KG1 (cell line): ENCODE measurements around the gene CEP76.
"Not testable (repeated sequence)": the region's sequence is repeated elsewhere in the genome, so short reads cannot be mapped to it uniquely, and the experiment has no call there.

ENCODE experiments used
- DNase-seq: peaks from one replicate; lab custom pipeline; 2025; lab: John Stamatoyannopoulos, UW

The CEP76 gene

DNA sequence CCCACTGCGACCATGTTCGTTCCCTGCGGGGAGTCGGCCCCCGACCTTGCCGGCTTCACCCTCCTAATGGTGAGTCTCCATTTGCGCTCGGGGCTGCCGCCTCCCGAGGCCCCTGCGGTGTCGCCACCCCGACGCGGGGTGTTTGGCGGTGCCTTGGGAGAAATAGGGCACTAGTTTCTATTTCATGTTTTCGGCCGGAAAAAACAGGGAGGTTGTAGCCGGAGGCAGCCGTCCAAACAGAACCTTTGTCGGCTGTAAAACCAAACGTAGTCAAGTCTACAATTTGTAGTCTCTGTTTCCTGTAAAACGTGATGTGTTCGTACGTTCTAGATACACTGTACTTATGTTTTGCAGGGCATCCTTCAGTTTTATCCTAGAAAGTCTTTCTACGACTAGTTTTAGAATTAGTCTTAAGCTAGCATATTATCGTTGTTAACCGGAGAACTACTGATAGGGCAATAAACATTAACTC is 609 bp upstream of the CEP76 start:
- peak; percentile 72 for DNase-seq

DNA sequence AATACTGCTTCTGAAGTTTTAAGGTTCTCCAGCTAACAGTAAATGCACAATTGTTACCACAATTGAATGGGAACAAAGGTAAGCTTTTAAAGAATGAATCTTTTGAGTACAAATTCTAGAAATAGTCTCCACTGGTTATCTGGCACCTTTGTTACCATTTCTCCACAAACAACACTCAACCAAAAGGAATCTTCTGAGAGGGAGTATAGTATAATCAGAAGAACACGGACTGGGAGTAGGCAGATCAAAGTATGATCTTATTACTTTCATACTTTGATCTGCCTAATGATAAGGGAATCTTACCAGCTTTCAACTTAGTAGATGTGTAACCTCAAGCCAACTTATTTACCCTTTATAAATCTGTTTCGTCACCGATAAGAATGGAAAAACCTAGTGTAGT is 1.4 kb downstream of the CEP76 start:
- DNase-seq = no peak

DNA sequence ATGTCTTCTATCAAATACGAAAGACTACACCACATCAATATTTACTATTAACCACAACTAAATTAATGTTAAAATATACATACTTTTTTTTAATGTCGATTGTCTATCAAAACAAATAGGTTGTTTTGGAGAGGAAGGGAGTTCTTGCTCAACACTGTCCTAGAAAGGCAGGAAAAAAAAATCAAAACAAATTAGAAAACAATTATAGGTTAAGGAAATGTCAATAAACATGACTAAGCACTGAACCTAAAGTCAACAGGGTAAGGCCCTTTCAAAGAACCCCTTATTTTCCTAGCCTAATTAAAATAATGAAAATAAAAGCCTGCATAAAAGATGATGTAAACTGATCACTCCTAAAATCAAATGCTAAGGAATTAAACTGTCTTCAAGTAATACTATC is 2.8 kb downstream of the CEP76 start:
- no peak for DNase-seq

DNA sequence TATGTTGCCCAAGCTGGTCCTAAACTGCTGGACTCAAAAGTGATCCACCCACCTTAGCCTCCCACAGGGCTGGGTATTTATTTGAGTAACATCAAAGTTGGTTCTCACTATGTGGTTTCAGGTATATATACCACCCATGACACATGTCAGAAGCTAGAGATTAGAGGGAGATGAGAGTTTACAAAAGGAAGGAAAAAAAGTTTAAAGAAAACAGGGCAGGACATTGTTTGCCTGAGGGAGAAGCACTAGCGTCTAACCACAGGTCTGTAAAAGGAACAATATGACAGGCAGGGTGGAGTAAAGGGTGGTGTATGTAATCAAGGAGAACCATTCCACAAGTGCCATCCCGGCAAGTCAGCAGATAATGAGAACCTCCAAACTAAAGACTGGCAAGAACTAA is 8.5 kb downstream of the CEP76 start:
- no peak for DNase-seq

DNA sequence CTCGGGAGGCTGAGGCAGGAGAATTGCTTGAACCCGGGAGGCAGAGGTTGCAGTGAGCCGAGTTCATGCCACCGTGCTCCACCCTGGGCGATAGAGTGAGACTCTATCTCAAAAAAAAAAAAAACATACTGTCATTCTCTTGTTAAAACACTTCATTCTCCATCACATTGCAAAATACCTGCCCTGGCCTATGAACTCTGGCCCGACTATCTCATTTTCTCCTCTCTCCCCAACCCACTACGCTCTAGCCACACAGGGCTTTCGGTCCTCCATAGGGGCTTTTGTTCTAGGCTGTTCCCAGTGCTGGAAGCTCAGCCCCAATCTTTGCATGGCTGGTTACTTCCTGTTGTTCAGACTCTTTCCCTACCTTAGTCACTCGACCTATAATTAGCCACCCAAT is 10.3 kb downstream of the CEP76 start:
- no peak for DNase-seq

DNA sequence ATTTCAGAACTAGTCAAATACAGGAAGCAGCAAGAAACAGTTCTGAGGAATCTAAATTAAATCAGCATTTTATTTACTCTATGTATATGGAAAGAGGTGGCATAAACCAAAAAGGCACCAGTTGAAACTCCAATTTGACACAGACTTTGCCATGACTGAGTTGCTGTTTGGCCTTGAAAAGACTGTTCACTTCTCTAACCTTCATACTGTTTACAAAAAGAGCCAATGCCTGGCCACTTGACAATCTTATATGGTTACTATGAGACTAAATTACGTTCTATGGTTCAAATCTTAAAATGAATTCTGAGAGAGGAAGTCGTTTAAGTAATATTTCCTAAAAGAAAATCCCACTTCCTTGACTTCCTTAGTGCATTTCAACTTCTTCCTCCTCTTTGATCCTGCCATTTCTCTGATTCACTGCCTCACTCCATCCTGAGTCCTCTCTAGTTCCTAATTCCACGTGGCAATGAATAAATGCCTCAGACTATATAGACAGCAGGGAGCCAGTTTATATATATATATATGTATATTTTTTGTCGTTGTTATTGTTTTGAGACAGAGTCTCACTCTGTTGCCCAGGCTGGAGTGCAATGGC is 13.2 kb downstream of the CEP76 start:
- no peak for DNase-seq

DNA sequence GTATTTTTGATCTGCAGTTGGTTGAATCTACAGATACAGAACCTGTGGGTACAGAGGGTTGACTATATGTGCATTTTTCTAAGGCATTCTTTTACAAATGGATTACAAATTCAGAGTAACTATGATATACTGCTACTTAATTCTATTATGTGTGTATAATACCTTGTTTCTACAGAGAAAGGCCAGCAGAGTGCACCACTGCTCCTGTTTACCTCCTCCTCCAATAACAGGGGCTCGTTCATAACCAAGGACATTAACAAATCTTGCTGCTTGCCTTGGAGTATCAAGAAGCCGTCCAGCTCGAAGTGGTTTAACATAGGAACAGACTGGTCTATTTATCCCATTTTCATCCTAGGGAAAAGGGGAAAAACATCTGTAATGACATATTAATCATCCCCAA is 16.4 kb downstream of the CEP76 start:
- no peak for DNase-seq

DNA sequence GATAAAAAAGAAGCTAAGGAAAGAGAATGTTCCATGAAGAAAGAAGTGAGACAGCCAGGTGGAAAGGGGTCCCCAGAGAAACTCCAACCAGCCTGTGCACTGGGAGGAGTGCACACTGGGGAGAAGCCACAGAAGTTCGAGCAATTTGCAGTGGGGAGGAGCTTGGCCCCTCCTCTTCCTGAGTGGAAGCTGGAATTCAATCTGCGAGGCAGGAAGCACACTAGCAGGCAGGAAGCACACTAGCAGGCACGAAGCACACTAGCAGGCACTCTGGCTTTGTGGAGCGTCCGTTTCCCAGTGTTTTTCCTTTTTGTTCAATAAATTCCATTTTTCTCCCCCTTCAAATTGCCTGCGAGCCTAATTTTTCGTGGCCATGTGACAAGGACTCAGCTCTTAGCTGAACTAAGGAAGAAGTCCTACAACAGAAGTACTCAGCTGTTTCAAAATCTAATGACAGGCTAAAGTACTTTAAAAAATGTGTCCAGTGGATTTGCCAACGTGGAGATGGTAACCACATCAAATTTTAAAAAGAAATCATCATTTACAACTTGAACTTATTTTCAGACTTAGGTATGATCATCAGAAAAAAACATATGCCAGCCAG is 23.2 kb downstream of the CEP76 start:
- no peak for DNase-seq

DNA sequence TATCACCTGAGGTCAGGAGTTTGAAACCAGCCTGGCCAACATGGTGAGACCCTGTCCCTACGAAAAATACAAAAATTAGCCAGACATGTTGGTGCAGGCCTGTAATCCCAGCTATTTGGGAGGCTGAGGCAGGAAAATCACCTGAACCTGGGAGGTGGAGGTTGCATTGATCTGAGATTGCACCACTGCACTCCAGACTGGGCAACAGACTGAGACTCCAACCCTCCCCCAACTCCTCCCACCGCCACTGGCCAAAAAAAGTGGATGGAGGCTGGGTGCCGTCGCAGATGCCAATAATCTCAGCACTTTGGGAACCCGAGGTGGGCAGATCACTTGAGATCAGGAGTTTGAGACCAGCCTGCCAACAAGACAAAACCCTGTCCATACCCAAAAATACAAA is 34.5 kb downstream of the CEP76 start:
- DNase-seq = no peak

DNA sequence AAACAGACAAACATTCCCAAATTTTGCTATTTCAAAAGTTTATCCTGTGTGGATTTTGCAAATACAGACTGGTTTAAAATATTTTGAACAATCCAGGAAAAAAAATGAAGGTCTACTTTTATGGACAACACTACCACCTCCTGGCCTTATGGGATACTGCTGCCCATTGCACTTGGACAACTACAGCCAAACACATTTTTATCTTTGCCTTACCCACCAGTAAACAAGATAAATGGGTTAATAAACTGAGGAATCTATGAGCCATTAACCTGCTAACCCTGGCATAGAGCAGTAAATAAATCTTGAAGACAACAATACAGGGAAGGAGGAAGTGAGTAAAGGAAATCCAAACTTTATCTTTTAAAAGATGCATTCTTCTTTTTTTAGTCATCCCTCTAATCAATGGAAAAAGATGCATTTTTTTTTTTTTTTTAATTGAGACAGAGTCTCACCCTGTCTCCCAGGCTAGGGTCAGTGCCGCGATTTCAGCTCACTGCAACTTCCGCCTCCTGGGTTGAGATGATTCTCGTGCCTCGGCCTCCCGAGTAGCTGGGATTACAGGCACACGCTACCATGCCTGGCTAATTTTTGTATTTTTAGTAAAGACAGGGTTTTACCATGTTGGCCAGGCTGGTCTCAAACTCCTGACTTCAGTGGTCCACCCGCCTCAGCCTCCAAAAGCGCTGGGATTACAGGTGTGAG is 42.5 kb downstream of the CEP76 start:
- peak; percentile 41 for DNase-seq

DNA sequence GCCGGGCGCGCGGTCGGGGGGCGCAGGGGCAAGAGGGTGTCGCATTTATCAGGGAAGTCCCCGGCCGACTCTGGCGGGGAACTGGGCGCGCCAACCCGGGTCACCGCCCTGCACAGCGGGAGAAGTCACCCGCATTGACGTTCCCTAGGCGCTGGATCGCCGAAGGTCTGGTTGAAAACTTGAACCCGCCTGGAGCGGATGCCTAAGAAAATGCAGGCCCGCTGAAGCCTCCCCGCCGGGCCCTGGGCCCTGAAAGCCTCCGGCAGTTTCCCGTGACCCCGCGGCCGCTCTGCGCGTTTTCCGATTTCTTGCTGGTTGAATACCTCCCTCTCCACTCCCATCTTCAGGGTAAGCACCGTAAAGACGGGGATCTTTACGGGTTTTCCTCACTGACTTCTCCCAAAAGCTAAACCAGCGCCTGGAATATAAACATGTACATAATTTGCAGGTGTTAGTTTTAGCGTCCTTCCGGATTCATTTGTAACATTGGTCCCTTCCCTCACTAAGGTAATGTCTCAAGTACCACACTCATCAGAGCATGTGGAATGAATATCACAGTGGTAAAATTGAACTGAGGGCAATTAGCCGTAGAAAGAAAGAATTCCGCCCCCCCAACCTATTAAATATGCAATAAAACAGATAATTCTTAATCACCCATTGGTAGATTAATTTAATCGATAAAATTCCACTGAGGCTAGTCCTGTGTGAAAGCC is 43.9 kb downstream of the CEP76 start:
- no peak for DNase-seq

DNA sequence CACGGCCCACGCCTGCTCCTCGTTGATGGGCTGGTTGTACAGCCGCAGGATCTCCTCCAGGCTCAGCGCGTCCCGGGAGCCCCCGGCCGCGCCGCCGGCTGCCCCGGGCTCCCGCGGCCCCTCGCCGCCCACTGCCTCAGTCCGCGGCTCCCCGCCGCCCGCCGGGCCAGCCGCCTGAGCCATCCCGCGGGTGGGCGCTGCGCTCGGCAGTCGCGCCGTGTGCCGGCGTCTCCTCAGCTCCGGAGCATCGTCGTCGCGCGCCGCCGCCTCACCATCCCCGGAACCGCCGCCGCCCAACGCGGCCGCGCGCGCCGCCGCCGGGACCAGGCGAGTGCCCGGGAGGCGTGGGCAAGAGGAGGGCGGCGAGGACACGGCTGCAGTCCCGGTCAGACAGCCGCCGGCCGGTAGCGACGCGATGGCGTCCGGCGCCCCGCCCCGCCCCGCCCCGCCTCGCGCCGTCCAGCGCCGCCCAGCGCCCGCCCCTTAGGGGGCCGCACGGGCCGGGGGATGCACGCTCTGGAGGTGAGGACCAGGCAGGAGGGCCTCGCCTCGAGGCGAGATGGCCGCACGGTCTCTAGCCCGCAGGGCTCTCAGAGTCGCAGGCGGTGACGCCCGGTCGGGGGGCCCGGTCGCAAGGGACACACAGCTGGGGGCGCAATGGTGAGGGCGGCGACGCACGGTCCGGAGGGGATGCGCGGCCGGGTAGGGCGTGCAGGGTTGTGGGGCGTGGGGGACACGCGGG is 44.7 kb downstream of the CEP76 start, which contains the start of gene SPIRE1:
Gene SPIRE1, minus strand, starts transcription at position 424 of the 742 bp plus-strand sequence. Its CDS starts 241 bp downstream, at position 183.
- DNase-seq = no peak

DNA sequence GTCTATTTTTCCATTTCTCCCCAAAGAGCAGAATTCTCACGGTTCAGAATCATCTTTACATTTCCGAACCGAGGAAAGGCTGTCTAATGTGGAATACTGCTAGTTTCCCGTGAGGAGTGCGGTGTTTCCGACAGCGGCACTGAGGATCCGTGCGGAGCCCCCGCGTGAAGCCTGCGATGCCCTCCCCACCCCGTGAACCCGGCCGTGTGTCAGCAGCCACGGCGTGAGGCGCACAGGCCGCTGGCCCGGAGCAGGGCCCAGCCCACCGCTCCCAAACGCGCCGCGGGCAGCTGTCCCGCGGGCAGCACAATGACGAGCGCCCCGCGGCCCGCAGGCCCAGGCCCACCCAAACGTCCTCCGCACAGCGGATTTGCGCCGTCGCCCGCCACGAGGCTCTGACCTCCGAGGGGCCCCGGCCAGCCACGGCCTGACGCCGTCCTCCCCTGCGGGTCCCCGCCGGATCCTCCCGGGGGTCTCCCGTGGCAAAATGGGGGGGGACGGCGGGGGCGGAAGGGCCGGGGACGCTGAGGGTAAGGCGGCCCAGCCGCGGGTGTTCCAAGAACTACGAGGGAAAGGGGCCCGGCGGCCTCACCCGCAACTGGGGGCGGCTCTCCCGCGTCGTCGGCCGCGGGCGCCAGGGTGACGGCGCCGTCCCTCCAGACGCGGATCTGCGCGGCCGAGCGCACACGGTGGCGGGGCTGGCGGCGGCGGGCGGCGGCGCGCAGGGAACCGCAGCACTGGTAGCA is 45.4 kb downstream of the CEP76 start:
- DNase-seq = no peak

DNA sequence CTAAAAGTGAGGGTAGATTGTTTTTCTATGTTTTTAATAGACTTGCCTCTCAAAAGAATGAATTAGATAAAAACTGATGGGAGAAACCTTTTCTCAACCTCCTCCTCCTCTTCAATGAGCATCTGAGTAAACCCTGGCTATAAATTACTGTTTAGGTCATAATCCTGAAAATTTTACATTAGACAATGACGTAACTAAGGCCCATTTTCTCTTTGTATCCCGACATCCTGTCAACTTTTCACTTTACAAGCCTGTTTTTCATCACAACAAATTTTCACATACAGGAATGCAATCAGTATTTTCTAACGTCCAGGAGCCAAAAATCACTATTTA is 46.0 kb downstream of the CEP76 start:
- DNase-seq = no peak

DNA sequence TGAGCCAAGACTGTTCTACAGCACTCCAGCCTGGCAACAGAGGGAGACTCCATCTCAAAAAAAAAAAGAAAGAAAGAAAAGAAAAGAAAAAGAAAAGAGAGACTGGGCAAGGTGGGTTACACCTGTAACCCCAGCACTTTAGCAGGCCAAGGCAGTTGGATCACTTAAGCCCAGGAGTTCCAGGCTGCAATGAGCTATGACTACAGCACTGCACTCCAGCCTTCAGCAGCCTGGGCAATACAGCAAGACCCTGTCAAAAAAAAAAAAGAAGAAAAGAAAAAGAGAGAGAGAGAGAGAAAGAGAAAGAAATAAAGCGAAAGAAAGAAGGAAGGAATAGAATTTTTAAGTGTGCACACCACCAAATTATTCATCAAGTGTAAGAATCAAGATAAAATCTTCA is 47.6 kb downstream of the CEP76 start:
- no peak for DNase-seq

DNA sequence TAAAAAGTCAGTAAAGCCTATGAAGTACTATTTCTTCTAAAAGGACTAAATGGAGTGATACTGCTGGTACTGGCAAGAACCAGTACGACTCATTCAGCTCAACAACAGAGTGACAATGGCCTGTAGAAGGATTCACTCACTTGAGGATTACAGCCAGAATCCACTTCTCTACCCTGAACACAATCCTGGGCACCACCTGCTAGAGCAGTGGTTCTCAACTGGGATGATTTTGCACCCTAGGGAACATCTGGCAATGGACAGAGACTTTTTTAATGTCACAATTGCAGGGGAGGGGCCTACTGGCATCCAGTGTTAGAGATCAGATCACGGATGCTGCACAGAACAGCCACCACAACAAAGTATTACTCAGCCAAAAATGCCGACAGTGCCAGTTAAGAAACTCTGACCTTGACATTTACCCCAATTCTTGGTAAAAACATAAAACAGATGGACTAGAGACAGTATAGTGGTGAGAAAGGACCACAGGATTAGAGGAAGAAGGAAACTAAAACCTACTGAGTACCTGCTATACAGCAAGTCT is 49.6 kb downstream of the CEP76 start:
- no peak for DNase-seq

DNA sequence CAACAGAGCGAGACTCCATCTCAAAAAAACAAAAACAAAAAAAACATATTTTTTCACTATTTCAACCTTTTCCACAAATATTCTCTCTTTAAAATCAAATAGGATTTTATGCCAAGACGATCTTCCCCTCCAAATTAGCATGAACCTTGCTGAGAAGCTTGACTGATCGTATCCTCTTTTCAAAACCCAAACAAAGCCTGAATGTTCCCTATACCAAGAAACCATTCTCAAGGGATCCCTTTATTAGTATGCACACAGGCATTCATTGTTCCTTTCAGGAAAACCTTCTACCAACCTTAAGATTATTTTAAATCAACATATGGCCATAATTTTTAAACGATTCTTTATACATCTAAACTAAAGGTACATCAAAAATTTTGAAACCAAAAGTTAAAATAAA is 50.9 kb downstream of the CEP76 start:
- DNase-seq = no peak

DNA sequence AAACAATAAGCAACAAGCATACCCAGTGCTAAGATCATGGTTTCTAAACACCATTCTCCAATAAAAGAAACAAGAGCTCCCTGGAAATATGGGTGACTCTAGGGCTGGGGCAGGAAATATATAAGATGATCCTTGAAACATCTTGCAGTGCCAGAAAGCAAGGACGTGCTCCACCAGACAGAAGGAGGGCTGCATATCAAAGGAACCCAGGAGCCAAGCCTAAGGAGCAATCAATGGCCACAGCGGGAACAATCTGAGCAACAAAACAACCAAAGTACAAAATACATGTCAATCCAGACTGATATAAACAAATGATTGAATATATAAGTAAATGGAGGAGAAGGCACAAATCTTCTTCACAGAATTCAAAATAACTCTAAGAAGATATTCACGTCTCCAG is 54.8 kb downstream of the CEP76 start:
- DNase-seq = no peak

DNA sequence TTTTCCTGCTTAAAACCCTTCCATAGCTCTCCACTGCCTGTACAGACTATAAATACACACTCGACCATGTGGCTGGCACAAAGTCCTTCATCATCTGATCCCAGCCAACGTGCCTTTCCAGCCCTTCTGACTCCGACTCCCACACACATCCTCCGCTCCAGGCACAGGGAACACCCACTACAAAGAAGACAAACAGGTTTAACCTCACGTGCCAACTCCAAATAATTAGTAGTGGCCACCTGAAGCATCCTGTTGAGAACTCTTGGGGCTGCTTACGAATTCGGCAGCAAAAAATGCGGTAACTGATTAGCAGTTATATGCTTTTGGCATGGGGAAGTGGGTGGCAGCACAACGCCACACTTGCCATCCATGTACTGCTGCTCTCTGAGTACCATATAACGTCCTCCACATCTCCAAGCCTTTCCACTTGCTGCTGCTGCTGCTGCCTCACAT is 56.7 kb downstream of the CEP76 start:
- DNase-seq = no peak

DNA sequence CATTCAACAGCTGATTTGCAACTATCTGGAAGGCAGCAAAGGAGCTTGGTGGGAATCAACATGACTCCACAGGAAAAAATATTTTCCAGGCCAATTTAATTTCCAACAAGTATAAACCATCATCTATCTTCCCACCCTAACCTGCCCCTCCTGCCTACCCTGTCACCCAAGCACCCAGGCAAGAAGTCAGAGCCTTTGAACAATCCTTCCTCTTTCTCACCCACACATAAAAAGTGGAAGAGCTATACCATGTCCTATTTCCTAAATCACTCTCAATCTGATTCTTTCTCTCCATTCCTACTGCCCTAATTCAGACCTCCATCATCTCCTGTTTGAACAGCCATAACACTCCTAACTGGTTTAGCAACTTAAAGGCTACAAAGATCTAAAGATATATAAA is 57.3 kb downstream of the CEP76 start:
- no peak for DNase-seq

DNA sequence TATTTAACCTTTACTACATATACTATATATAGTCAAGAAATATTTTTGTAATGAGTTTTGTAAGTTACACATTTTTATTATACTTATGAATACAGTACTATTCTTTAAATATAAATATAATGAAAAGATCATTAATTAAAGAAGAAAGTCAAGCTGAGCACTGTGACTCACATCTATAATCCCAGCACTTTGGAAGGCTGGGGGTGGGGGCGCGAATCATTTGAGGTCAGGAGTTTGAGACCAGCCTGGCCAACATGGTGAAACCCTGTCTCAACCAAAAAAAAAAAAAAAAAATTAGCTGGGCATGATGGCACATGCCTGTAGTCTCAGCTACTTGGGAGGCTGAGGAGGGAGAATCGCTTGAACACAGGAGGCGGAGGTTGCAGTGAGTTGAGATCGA is 58.8 kb downstream of the CEP76 start:
- not testable (repeated sequence) for DNase-seq
